Activated naive CD4-positive, alpha-beta T cell treated with anti-CD3 and anti-CD28 coated beads, Interleukin-2, amount 50 U/mL, for 24 hours (primary cell): ENCODE measurements around the gene NUDT19.
A peak's percentile ranks its signal among the peaks of the same experiment; 100 is the strongest.
"Not testable (repeated sequence)": the region's sequence is repeated elsewhere in the genome, so short reads cannot be mapped to it uniquely, and the experiment has no call there.

Source experiments
- H3K27ac Mint-ChIP-seq: one replicate; pipeline ENCODE4 v1.8.0; 2021; ENCODE audit warnings: mild to moderate bottlenecking, mixed read lengths
- H3K27me3 Mint-ChIP-seq: one replicate; pipeline ENCODE4 v1.8.0; 2021; ENCODE audit warnings: mixed read lengths
- H3K36me3 Mint-ChIP-seq: one replicate; pipeline ENCODE4 v1.8.0; 2021; ENCODE audit warnings: mixed read lengths
- H3K4me1 Mint-ChIP-seq: one replicate; pipeline ENCODE4 v1.8.0; 2021; ENCODE audit warnings: mixed read lengths
- H3K4me3 Mint-ChIP-seq: one replicate; pipeline ENCODE4 v1.8.0; 2021; ENCODE audit warnings: mild to moderate bottlenecking, mixed read lengths
- H3K9me3 Mint-ChIP-seq: one replicate; pipeline ENCODE4 v1.8.0; 2021; ENCODE audit warnings: mixed read lengths

NUDT19 gene

GRCh38 chr19:32691952-32692726 is 518 bp downstream of the NUDT19 start:
- Mint-ChIP-seq H3K27ac (peak overlapping the region; percentile 92), H3K4me1 (peaks cover 53% of the 10 kb centered on the region), H3K4me3 (peak overlapping the region; percentile 92), H3K9me3 (no peaks in the 10 kb centered on the region), H3K27me3 (no peaks in the 10 kb centered on the region), H3K36me3 (peaks cover 21% of the 10 kb centered on the region)

GRCh38 chr19:32692727-32693061 is 1.1 kb downstream of the NUDT19 start:
- Mint-ChIP-seq H3K9me3 (no peaks in the 10 kb centered on the region), H3K4me3 (peak overlapping the region; percentile 92), H3K4me1 (peaks cover 59% of the 10 kb centered on the region), H3K36me3 (peaks cover 25% of the 10 kb centered on the region), H3K27me3 (no peaks in the 10 kb centered on the region), H3K27ac (peak overlapping the region; percentile 92)

- peaks cover 62% of the 10 kb centered on the region for H3K4me1 Mint-ChIP-seq
- H3K9me3 Mint-ChIP-seq, H3K27me3 Mint-ChIP-seq: not testable (repeated sequence)
These were observed 1.8 kb downstream of the NUDT19 start for GRCh38 chr19:32693151-32694108.

DNA sequence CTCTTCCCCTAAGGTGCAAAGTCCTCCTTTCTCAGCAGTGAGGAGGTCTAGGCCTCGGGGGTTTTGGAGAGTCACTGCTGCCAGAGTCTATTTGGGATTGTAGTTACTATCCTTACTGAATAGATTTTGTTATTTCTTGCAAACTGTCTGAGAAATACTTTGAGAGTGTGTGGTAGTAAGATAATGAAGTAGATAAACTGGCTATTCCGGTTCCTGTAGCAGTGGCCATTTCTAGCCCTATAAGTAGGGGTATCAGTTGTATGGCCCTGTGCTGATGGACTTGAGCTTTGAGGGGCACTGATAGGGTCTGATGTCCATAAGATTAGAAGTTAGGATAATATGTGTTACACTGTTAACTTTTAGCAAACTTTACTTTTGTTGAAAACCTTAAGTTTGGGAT is 2.7 kb downstream of the NUDT19 start:
- not testable (repeated sequence) for H3K27me3 Mint-ChIP-seq, H3K27ac Mint-ChIP-seq, H3K9me3 Mint-ChIP-seq
- Mint-ChIP-seq H3K4me3 (peak overlapping the region; percentile 92), H3K36me3 (peaks cover 38% of the 10 kb centered on the region), H3K4me1 (peaks cover 66% of the 10 kb centered on the region)

More at GRCh38 chr19:32693151-32694108, 1.8 kb downstream of the NUDT19 start:
- Mint-ChIP-seq H3K27ac (peak overlapping the region; percentile 92), H3K36me3 (peaks cover 31% of the 10 kb centered on the region), H3K4me3 (peak overlapping the region; percentile 92)

DNA sequence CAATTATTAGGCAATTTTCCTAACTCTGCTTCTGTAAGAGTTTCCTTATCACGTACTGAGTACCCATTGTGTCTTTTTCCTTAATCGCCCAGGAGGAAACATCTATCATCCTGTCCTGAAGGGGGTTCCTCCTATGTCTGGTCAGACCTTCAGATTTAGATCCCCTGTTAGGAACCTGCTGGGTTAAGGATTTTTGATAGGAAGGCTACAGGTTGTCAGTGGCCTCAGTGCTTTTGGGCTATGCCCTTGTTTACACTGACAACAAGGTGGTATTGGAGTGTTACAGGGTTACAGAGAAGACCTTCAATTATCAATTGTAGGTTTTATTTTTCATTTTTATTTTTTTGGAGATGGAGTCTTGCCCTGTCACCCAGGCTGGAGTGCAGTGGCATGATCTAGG is 3.2 kb downstream of the NUDT19 start:
- Mint-ChIP-seq H3K4me3 (peak overlapping the region; percentile 92), H3K36me3 (peaks cover 40% of the 10 kb centered on the region), H3K4me1 (peaks cover 66% of the 10 kb centered on the region)
- H3K27me3 Mint-ChIP-seq, H3K27ac Mint-ChIP-seq, H3K9me3 Mint-ChIP-seq: not testable (repeated sequence)

GRCh38 chr19:32695506-32695905 is 3.9 kb downstream of the NUDT19 start:
- not testable (repeated sequence) for H3K27me3 Mint-ChIP-seq, H3K9me3 Mint-ChIP-seq
- Mint-ChIP-seq H3K36me3 (peaks cover 41% of the 10 kb centered on the region), H3K4me3 (peak overlapping the region; percentile 82), H3K4me1 (peaks cover 66% of the 10 kb centered on the region), H3K27ac (peak overlapping the region; percentile 18)

GRCh38 chr19:32696771-32697170 is 5.2 kb downstream of the NUDT19 start:
- H3K27me3 Mint-ChIP-seq, H3K9me3 Mint-ChIP-seq, H3K4me3 Mint-ChIP-seq: not testable (repeated sequence)
- H3K36me3 Mint-ChIP-seq, result peaks cover 41% of the 10 kb centered on the region
- peaks cover 64% of the 10 kb centered on the region for H3K4me1 Mint-ChIP-seq
- H3K27ac Mint-ChIP-seq, result peak overlapping the region; percentile 80

- H3K36me3 Mint-ChIP-seq, result peaks cover 43% of the 10 kb centered on the region
- not testable (repeated sequence) for H3K4me3 Mint-ChIP-seq, H3K9me3 Mint-ChIP-seq, H3K27ac Mint-ChIP-seq, H3K27me3 Mint-ChIP-seq
- peaks cover 49% of the 10 kb centered on the region for H3K4me1 Mint-ChIP-seq
These were observed 8.5 kb downstream of the NUDT19 start for GRCh38 chr19:32700129-32700528.

GRCh38 chr19:32702010-32702409 is 10.4 kb downstream of the NUDT19 start:
- H3K4me3 Mint-ChIP-seq, result no peak overlapping the region
- H3K36me3 Mint-ChIP-seq, result peaks cover 34% of the 10 kb centered on the region
- peaks cover 42% of the 10 kb centered on the region for H3K4me1 Mint-ChIP-seq
- H3K9me3 Mint-ChIP-seq, result no peaks in the 10 kb centered on the region
- no peak overlapping the region for H3K27ac Mint-ChIP-seq
- no peaks in the 10 kb centered on the region for H3K27me3 Mint-ChIP-seq

DNA sequence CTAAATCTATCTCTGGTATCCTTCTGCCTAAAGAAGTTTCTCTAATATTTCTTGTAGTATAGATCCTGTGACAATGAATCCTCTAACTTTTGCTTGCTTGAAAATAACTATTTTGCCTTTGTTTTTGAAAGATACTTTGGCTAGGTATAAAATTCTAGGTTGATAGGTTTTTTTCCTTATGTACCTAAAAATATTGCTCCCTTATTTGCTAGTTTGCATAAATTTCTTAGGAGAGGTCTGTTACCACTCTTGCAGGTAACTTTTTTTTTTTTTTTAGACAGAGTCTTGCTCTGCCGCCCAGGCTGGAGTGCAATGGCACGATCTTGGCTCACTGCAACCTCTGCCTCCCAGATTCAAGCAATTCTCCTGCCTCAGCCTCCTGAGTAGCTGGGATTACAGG is 12.4 kb downstream of the NUDT19 start:
- not testable (repeated sequence) for H3K27me3 Mint-ChIP-seq, H3K9me3 Mint-ChIP-seq, H3K27ac Mint-ChIP-seq, H3K4me3 Mint-ChIP-seq
- Mint-ChIP-seq H3K4me1 (peaks cover 43% of the 10 kb centered on the region), H3K36me3 (peaks cover 22% of the 10 kb centered on the region)

DNA sequence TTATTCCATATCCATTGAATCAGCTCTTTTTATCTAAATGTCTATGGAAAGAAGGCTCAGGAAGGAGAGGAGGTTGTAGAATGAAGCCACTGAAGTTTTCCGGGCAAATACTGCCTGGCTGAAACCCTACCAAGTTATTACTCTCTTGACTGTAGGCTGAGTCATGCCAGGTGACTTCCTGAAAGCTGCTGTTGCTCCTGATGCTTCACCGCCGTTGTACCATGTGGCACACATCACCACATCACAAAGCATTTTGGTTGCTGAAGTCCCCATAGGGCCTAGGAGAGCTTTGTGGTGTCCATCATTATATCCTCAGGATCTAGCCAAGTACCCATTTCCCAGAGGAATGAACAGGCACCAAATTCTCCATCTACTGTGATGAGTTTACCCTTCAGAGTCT is 16.8 kb downstream of the NUDT19 start:
- peaks cover 29% of the 10 kb centered on the region for H3K4me1 Mint-ChIP-seq
- H3K36me3 Mint-ChIP-seq, result peaks cover 16% of the 10 kb centered on the region

GRCh38 chr19:32709032-32709431 is 17.4 kb downstream of the NUDT19 start:
- no peak overlapping the region for H3K4me3 Mint-ChIP-seq
- no peaks in the 10 kb centered on the region for H3K27me3 Mint-ChIP-seq
- H3K36me3 Mint-ChIP-seq, result peaks cover 12% of the 10 kb centered on the region
- peaks cover 29% of the 10 kb centered on the region for H3K4me1 Mint-ChIP-seq
- H3K27ac Mint-ChIP-seq, result peak overlapping the region; percentile 86
- no peaks in the 10 kb centered on the region for H3K9me3 Mint-ChIP-seq

More for the DNA sequence above, 16.8 kb downstream of the NUDT19 start:
- Mint-ChIP-seq H3K27me3 (no peaks in the 10 kb centered on the region), H3K4me3 (peak overlapping the region; percentile 11), H3K27ac (peak overlapping the region; percentile 86), H3K9me3 (no peaks in the 10 kb centered on the region)

DNA sequence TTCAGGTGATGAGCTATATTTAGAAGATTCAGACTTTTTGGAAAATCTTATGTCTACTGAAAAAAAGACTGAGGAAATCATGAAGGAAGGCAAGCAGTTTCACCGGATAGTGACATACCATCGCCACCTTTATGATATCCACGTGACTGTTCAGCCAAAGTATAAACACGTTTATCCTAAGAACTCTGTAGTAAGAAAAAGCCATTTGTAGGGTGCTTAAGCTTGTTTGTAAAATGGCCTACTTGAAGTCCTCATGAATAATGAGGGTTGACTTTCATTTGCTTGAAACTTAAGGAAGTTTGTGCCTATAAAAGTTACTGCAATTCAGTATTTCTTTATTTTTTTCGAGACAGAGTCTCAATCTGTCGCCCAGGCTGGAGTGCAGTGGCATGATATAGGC is 20.1 kb downstream of the NUDT19 start:
- peaks cover 17% of the 10 kb centered on the region for H3K4me1 Mint-ChIP-seq
- no peak overlapping the region for H3K4me3 Mint-ChIP-seq
- peaks cover 14% of the 10 kb centered on the region for H3K36me3 Mint-ChIP-seq
- no peaks in the 10 kb centered on the region for H3K27me3 Mint-ChIP-seq
- no peak overlapping the region for H3K27ac Mint-ChIP-seq
- no peaks in the 10 kb centered on the region for H3K9me3 Mint-ChIP-seq

DNA sequence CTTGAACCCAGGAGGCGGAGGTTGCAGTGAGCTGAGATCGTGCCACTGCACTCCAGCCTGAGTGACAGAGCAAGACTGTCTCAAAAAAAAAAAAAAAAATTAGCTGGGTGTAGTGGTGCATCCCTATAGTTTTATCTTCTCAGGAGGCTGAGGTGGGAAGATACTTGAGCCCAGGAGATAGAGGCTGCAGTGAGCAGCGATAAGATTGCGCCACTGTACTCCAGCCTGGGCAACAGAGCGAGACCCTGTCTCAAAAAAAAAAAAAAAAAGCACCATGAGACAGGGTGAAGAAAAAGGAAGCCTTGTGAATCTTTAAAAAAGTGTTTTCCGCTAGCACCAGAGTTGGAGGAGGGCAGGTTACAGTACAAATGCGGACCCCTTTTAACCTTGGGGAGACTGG is 24.6 kb downstream of the NUDT19 start:
- not testable (repeated sequence) for H3K27me3 Mint-ChIP-seq, H3K4me3 Mint-ChIP-seq, H3K27ac Mint-ChIP-seq, H3K4me1 Mint-ChIP-seq, H3K36me3 Mint-ChIP-seq, H3K9me3 Mint-ChIP-seq

DNA sequence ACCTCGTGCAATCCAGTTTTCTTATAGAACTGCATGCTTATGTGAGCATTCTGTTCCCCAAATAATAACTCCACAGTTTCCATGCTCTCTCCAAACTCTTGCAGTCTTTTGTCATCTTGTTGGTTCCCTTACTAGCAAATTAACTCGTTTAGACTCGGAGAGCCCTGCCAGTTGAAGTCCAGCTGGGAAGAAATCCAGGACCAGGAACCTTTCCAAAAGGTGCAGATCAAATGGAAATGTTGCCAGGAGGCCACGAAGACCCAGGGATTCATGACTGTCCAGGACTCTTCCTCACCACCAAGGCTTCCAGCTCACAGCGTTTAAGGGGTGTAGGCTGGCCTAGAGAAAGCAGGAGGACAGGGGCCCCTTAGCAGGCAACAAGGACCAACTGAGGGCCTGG is 25.9 kb downstream of the NUDT19 start:
- Mint-ChIP-seq H3K4me1 (no peaks in the 10 kb centered on the region), H3K9me3 (no peaks in the 10 kb centered on the region), H3K27ac (no peak overlapping the region), H3K4me3 (no peak overlapping the region), H3K27me3 (no peaks in the 10 kb centered on the region), H3K36me3 (peaks cover 6% of the 10 kb centered on the region)

GRCh38 chr19:32718286-32718685 is 26.7 kb downstream of the NUDT19 start:
- Mint-ChIP-seq H3K4me3 (no peak overlapping the region), H3K27me3 (no peaks in the 10 kb centered on the region), H3K27ac (no peak overlapping the region)

More at GRCh38 chr19:32718286-32718685, 26.7 kb downstream of the NUDT19 start:
- Mint-ChIP-seq H3K36me3 (peaks cover 6% of the 10 kb centered on the region), H3K9me3 (no peaks in the 10 kb centered on the region), H3K4me1 (no peaks in the 10 kb centered on the region)
